Measurements from ENCODE around the gene ADAMTS12.

- no peak for TF ChIP-seq EZH2phosphoT487 (IDR thresholded peaks at IDR 0.05; ENCODE audit: borderline replicate concordance, low read depth, low read length)
- TF ChIP-seq CTCF (conservative IDR thresholded peaks at IDR 0.05; ENCODE audit: low read length), result no peak
Measured at GRCh38 chr5:33936381-33937016, 44.7 kb upstream of the ADAMTS12 start, which contains the start of gene RXFP3.

Data from OCI-LY7 (cell line).